ENCODE data around the gene PPP2R2D.

DNA sequence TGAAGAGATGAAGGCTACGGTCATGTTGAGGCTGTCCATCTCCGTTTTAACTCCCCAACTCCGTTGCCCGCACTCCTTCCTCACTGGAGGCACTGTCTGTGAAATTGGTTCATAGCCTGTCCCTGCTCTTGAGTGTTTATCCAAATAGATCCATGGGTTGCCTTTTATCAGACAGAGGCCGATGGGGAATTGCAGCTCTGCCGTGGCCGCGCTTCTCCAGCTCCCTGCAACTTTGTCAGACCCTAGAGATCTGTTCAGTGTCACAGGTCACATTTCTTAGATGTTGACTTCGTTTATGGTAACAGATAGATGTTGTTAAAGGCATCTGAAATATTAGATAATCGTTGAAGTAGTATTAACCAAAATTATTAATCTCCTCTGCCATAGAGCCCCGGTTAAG lies 14.7 kb downstream of the PPP2R2D start:
- TF ChIP-seq POLR2A (IDR thresholded peaks at IDR 0.05): no peak
- TF ChIP-seq, protein P1, sequence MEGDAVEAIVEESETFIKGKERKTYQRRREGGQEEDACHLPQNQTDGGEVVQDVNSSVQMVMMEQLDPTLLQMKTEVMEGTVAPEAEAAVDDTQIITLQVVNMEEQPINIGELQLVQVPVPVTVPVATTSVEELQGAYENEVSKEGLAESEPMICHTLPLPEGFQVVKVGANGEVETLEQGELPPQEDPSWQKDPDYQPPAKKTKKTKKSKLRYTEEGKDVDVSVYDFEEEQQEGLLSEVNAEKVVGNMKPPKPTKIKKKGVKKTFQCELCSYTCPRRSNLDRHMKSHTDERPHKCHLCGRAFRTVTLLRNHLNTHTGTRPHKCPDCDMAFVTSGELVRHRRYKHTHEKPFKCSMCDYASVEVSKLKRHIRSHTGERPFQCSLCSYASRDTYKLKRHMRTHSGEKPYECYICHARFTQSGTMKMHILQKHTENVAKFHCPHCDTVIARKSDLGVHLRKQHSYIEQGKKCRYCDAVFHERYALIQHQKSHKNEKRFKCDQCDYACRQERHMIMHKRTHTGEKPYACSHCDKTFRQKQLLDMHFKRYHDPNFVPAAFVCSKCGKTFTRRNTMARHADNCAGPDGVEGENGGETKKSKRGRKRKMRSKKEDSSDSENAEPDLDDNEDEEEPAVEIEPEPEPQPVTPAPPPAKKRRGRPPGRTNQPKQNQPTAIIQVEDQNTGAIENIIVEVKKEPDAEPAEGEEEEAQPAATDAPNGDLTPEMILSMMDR (IDR thresholded peaks at IDR 0.05): no peak
